ENCODE data around the gene CD14.
"Not testable (repeated sequence)": the region's sequence is repeated elsewhere in the genome, so short reads cannot be mapped to it uniquely, and the experiment has no call there.

CD14 gene

GRCh38 chr5:140635291-140636257 is 2.6 kb upstream of the CD14 start:
- no peak for DNase-seq (ENCODE audit: low spot score)

GRCh38 chr5:140634103-140634502 is 1.1 kb upstream of the CD14 start:
- DNase-seq (ENCODE audit: low spot score) = no peak

GRCh38 chr5:140633501-140633900 is 526 bp upstream of the CD14 start:
- no peak for DNase-seq (ENCODE audit: low spot score)

GRCh38 chr5:140632366-140633020 is 482 bp downstream of the CD14 start:
- DNase-seq (ENCODE audit: low spot score) = peak; percentile 50

- DNase-seq (ENCODE audit: low spot score) = no peak
These were observed 1.1 kb downstream of the CD14 start for GRCh38 chr5:140631831-140632365.

- DNase-seq (ENCODE audit: low spot score) = no peak
These were observed 1.9 kb downstream of the CD14 start for GRCh38 chr5:140631036-140631417.

- DNase-seq (ENCODE audit: low spot score) = no peak
These were observed 2.5 kb downstream of the CD14 start for GRCh38 chr5:140630292-140631035.

- DNase-seq (ENCODE audit: low spot score) = no peak
These were observed 4.3 kb downstream of the CD14 start for GRCh38 chr5:140628711-140629110.

- no peak for DNase-seq (ENCODE audit: low spot score)
These were observed 5.0 kb downstream of the CD14 start for GRCh38 chr5:140627972-140628371.

- DNase-seq (ENCODE audit: low spot score) = not testable (repeated sequence)
These were observed 8.1 kb downstream of the CD14 start for GRCh38 chr5:140624886-140625285.

- DNase-seq (ENCODE audit: low spot score) = not testable (repeated sequence)
These were observed 9.9 kb downstream of the CD14 start for GRCh38 chr5:140623061-140623460.

- DNase-seq (ENCODE audit: low spot score) = no peak
These were observed 10.7 kb downstream of the CD14 start for GRCh38 chr5:140622301-140622700.

- DNase-seq (ENCODE audit: low spot score) = no peak
These were observed 21.9 kb downstream of the CD14 start for GRCh38 chr5:140611020-140611521.

- DNase-seq (ENCODE audit: low spot score) = no peak
These were observed 23.8 kb downstream of the CD14 start for GRCh38 chr5:140609126-140609525.

GRCh38 chr5:140608722-140609121 is 24.3 kb downstream of the CD14 start:
- no peak for DNase-seq (ENCODE audit: low spot score)

- peak; percentile 27 for DNase-seq (ENCODE audit: low spot score)
These were observed 25.9 kb downstream of the CD14 start for GRCh38 chr5:140607031-140607430.

GRCh38 chr5:140605879-140606278 is 27.1 kb downstream of the CD14 start:
- no peak for DNase-seq (ENCODE audit: low spot score)

- no peak for DNase-seq (ENCODE audit: low spot score)
These were observed 29.2 kb downstream of the CD14 start for GRCh38 chr5:140603734-140604133.

GRCh38 chr5:140603446-140603698 is 29.6 kb downstream of the CD14 start:
- DNase-seq (ENCODE audit: low spot score) = not testable (repeated sequence)

- no peak for DNase-seq (ENCODE audit: low spot score)
These were observed 30.8 kb downstream of the CD14 start for GRCh38 chr5:140602147-140602546.

GRCh38 chr5:140600096-140600495 is 32.9 kb downstream of the CD14 start:
- no peak for DNase-seq (ENCODE audit: low spot score)

- no peak for DNase-seq (ENCODE audit: low spot score)
These were observed 34.1 kb downstream of the CD14 start for GRCh38 chr5:140598836-140599235.

Measured in SK-N-DZ (cell line).